Spinal cord (tissue), 10 donors: ENCODE results near the gene LNP1. TPM values are rescaled to one million over a fixed set of nuclear protein-coding genes. Genes with fewer than 3 reads are reported as not detected.
A peak's percentile ranks its signal among the peaks of the same experiment; 100 is the strongest.
"Not testable (repeated sequence)": the region's sequence is repeated elsewhere in the genome, so short reads cannot be mapped to it uniquely, and the experiment has no call there.

ENCODE experiments used
- DNase-seq, 6 donors: peaks; one replicate each; pipeline versions ENCODE4 v3.0.0 to v3.0.0-alpha.2; 2013 to 2015; ENCODE audit warnings: low spot score in 6 of 6, low read depth in 4 of 6
- H3K27ac ChIP-seq: one replicate; pipeline ENCODE4 v1.5.1; 2013; ENCODE audit warnings: low read depth, low read length, control low read depth
- H3K27me3 ChIP-seq: one replicate; pipeline ENCODE4 v1.6.1; 2013; ENCODE audit warnings: low read length; ENCODE audit not compliant: control insufficient read depth, insufficient read depth
- H3K36me3 ChIP-seq: one replicate; pipeline ENCODE4 v1.6.1; 2013; ENCODE audit warnings: low read length; ENCODE audit not compliant: control insufficient read depth, insufficient read depth
- H3K4me1 ChIP-seq: one replicate; pipeline ENCODE4 v1.6.1; 2013; ENCODE audit warnings: low read length; ENCODE audit not compliant: control insufficient read depth, insufficient read depth
- H3K4me3 ChIP-seq: one replicate; pipeline ENCODE4 v1.5.1; 2013; ENCODE audit warnings: low read depth, low read length, control low read depth
- H3K9me3 ChIP-seq: one replicate; pipeline ENCODE4 v1.6.1; 2013; ENCODE audit warnings: low read length; ENCODE audit not compliant: control insufficient read depth, insufficient read depth
- WGBS: methylation state at CpG from one replicate; pipeline ENCODE4 v1.1.5; 2013; ENCODE audit warnings: missing lambda C conversion rate; ENCODE audit not compliant: insufficient coverage; 5-methylcytosine and 5-hydroxymethylcytosine counted together
- long read RNA-seq, 4 donors: transcript quantifications; one replicate each; lab custom pipeline, GENCODE V29; 2026
- polyA plus RNA-seq, 2 donors: library from polyadenylated mRNA; unstranded; fragments of 120-200 nt; gene quantifications; one replicate each; pipeline ENCODE4 v1.2.1, GENCODE V29; 2013; ENCODE audit not compliant: insufficient read length in 2 of 2
- total RNA-seq, 2 donors: library from RNA; depleted of rRNA in 1 of 2; stranded (reverse); fragments of 120-200 nt in 1 of 2; fragments of >200 nt in 1 of 2; gene quantifications; one replicate each; pipeline versions ENCODE4 v1.2.3 to v1.2.4, GENCODE V29; 2013 to 2014
- donor health status: healthy.

The LNP1 gene
- 10 to 100 TPM in 1 of 2 donors, 1 to 10 TPM in 1; 8.3 to 10.7 TPM for total RNA-seq
- 10 to 100 TPM; 13.0 to 13.6 TPM for polyA plus RNA-seq
- long read RNA-seq, donor 1, transcript LNP1-201 (4 exons, 2,210 nt): major isoform, 8 of 8 reads
- long read RNA-seq, donor 1, partial matches to known transcripts: 0 of 8 reads
- long read RNA-seq, donor 1, other reads (novel, unspliced or antisense): 0 of 8 reads
- long read RNA-seq, donor 2, partial matches to known transcripts: 0 of 3 reads
- long read RNA-seq, donor 2, other reads (novel, unspliced or antisense): 0 of 3 reads
- long read RNA-seq, donor 3, partial matches to known transcripts: 0 of 2 reads
- long read RNA-seq, donor 3, other reads (novel, unspliced or antisense): 0 of 2 reads
- long read RNA-seq, donor 4, partial matches to known transcripts: 5 of 7 reads
- long read RNA-seq, donor 4, other reads (novel, unspliced or antisense): 0 of 7 reads

- no peaks in the 10 kb centered on the region for H3K27me3 ChIP-seq
- H3K4me1 ChIP-seq: peaks cover 13% of the 10 kb centered on the region
- peak within 1 kb of the TSS; percentile 92 for H3K4me3 ChIP-seq
- peak within 1 kb of the TSS; percentile 99 for H3K27ac ChIP-seq
- DNase-seq: peak; percentile 93 to 99 (median 97)
- WGBS: 0% methylated on average over 61 of the region's 64 CpGs
- no peaks in the 10 kb centered on the region for H3K9me3 ChIP-seq
- no peaks in the 10 kb centered on the region for H3K36me3 ChIP-seq
These were observed at the start of gene LNP1, which contains the start of gene TOMM70 for GRCh38 chr3:100400780-100401673. TSS of gene LNP1 (plus strand) at chr3:100401539. CDS start at chr3:100429730, 28,191 bp downstream. TSS of gene TOMM70 (minus strand) at chr3:100401089. CDS start at chr3:100400949, 140 bp downstream.

GRCh38 chr3:100351770-100352169, 49.6 kb upstream of the LNP1 start:
- peaks cover 22% of the 10 kb centered on the region for H3K36me3 ChIP-seq
- H3K27me3 ChIP-seq, H3K4me1 ChIP-seq, H3K4me3 ChIP-seq, H3K9me3 ChIP-seq, DNase-seq, H3K27ac ChIP-seq: not testable (repeated sequence)
- WGBS: no CpG with 5 or more reads among the region's 2 CpGs

GRCh38 chr3:100352296-100353231, 48.8 kb upstream of the LNP1 start:
- 100% methylated on average over 3 of the region's 10 CpGs for WGBS
- H3K4me1 ChIP-seq: no peaks in the 10 kb centered on the region
- no peaks in the 10 kb centered on the region for H3K27me3 ChIP-seq
- DNase-seq: no peak
- peaks cover 17% of the 10 kb centered on the region for H3K36me3 ChIP-seq
- H3K4me3 ChIP-seq: no peak overlapping the region
- no peak overlapping the region for H3K27ac ChIP-seq
- H3K9me3 ChIP-seq: no peaks in the 10 kb centered on the region

GRCh38 chr3:100354850-100355249, 46.5 kb upstream of the LNP1 start:
- Histone ChIP-seq H3K4me1 (no peaks in the 10 kb centered on the region), H3K27ac (no peak overlapping the region), H3K36me3 (peaks cover 5% of the 10 kb centered on the region), H3K4me3 (no peak overlapping the region), H3K9me3 (no peaks in the 10 kb centered on the region), H3K27me3 (no peaks in the 10 kb centered on the region)
- no CpG with 5 or more reads among the region's 3 CpGs for WGBS
- no peak for DNase-seq

- Histone ChIP-seq H3K27ac (no peak overlapping the region), H3K9me3 (no peaks in the 10 kb centered on the region), H3K4me1 (no peaks in the 10 kb centered on the region), H3K27me3 (no peaks in the 10 kb centered on the region), H3K4me3 (no peak overlapping the region), H3K36me3 (no peaks in the 10 kb centered on the region)
- no peak for DNase-seq
- WGBS: 100% methylated on average over 1 of the region's 2 CpGs
These were observed 42.9 kb upstream of the LNP1 start for GRCh38 chr3:100358413-100358812.

GRCh38 chr3:100359035-100359434, 42.3 kb upstream of the LNP1 start:
- WGBS: 69% methylated on average over 2 of the region's 3 CpGs
- Histone ChIP-seq H3K27me3 (no peaks in the 10 kb centered on the region), H3K27ac (no peak overlapping the region), H3K36me3 (no peaks in the 10 kb centered on the region), H3K4me1 (no peaks in the 10 kb centered on the region), H3K4me3 (no peak overlapping the region), H3K9me3 (no peaks in the 10 kb centered on the region)
- DNase-seq: no peak

- Histone ChIP-seq H3K4me3 (no peak overlapping the region), H3K4me1 (no peaks in the 10 kb centered on the region), H3K9me3 (no peaks in the 10 kb centered on the region), H3K27me3 (no peaks in the 10 kb centered on the region), H3K36me3 (no peaks in the 10 kb centered on the region), H3K27ac (no peak overlapping the region)
- DNase-seq: no peak
- WGBS: 94% methylated on average over 3 of the region's 4 CpGs
These were observed 40.4 kb upstream of the LNP1 start for GRCh38 chr3:100360757-100361496.

GRCh38 chr3:100361897-100362296, 39.4 kb upstream of the LNP1 start:
- no peak overlapping the region for H3K27ac ChIP-seq
- no peaks in the 10 kb centered on the region for H3K27me3 ChIP-seq
- H3K36me3 ChIP-seq: peaks cover 3% of the 10 kb centered on the region
- WGBS: 83% methylated on average over 1 of the region's 1 CpG
- no peaks in the 10 kb centered on the region for H3K9me3 ChIP-seq
- H3K4me3 ChIP-seq: no peak overlapping the region
- no peak for DNase-seq
- no peaks in the 10 kb centered on the region for H3K4me1 ChIP-seq
